HepG2 (cell line): Measurements from ENCODE around the gene HSF2BP. TPM values are rescaled to one million over a fixed set of nuclear protein-coding genes. Genes with fewer than 3 reads are reported as not detected.

Experiments used
- BATF2 ChIP-seq: sonication (generic); formaldehyde crosslinking; IDR thresholded peaks from 2 replicates; pipeline ENCODE4 v1.8.0; 2022; ENCODE audit warnings: mild to moderate bottlenecking, missing genetic modification reagents, moderate library complexity
- DPF2 ChIP-seq: sonication (generic); formaldehyde crosslinking; IDR thresholded peaks from 2 replicates; pipeline ENCODE4 v1.4.0; 2020; ENCODE audit warnings: mild to moderate bottlenecking, low read depth, missing genetic modification reagents, borderline replicate concordance
- FOXC1 ChIP-seq: sonication (generic); formaldehyde crosslinking; IDR thresholded peaks from 2 replicates; pipeline ENCODE4 v1.8.0; 2022; ENCODE audit warnings: mild to moderate bottlenecking, missing genetic modification reagents, borderline replicate concordance
- GATAD1 ChIP-seq: IDR thresholded peaks from 2 replicates; pipeline ENCODE4 v1.6.1; 2016; ENCODE audit warnings: missing genetic modification reagents, missing compliant biosample characterization
- GLMP ChIP-seq: sonication (generic); formaldehyde crosslinking; IDR thresholded peaks from 2 replicates; pipeline ENCODE4 v1.9.0; 2021; ENCODE audit warnings: missing genetic modification reagents, mild to moderate bottlenecking, borderline replicate concordance
- HMG20B ChIP-seq: conservative IDR thresholded peaks from 2 replicates; pipeline ENCODE4 v1.6.1; 2016; ENCODE audit warnings: missing genetic modification reagents, missing compliant biosample characterization
- KDM6A ChIP-seq: IDR thresholded peaks from 2 replicates; pipeline ENCODE4 v1.6.1; 2016; ENCODE audit warnings: low read depth
- MIER3 ChIP-seq: IDR thresholded peaks from 2 replicates; pipeline ENCODE4 v1.6.1; 2016; ENCODE audit warnings: missing compliant biosample characterization, borderline replicate concordance
- PAX8 ChIP-seq: sonication (generic); formaldehyde crosslinking; IDR thresholded peaks from 2 replicates; pipeline ENCODE4 v1.8.0; 2022; ENCODE audit warnings: mild to moderate bottlenecking, missing genetic modification reagents, borderline replicate concordance
- PRDM10 ChIP-seq: sonication (generic); formaldehyde crosslinking; IDR thresholded peaks from 2 replicates; pipeline ENCODE4 v1.4.0; 2020; ENCODE audit warnings: low read depth, missing genetic modification reagents
- PTBP1 ChIP-seq: fragments of 200-400 bp; formaldehyde crosslinking; IDR thresholded peaks from 2 replicates; pipeline ENCODE4 v1.6.1; 2018; ENCODE audit warnings: low read length, low read depth; ENCODE audit not compliant: poor library complexity, severe bottlenecking
- SCMH1 ChIP-seq: sonication (generic); formaldehyde crosslinking; IDR thresholded peaks from 2 replicates; pipeline ENCODE4 v1.9.0; 2021; ENCODE audit warnings: missing genetic modification reagents, mild to moderate bottlenecking, borderline replicate concordance
- SYNCRIP ChIP-seq: fragments of 200-400 bp; formaldehyde crosslinking; IDR thresholded peaks from 2 replicates; pipeline ENCODE4 v1.6.1; 2018; ENCODE audit warnings: mild to moderate bottlenecking, low read depth, low read length; ENCODE audit not compliant: insufficient read depth
- ZNF451 ChIP-seq: sonication (generic); formaldehyde crosslinking; IDR thresholded peaks from 2 replicates; pipeline ENCODE4 v1.5.0; 2020; ENCODE audit warnings: mild to moderate bottlenecking, missing genetic modification reagents
- ZNF660 ChIP-seq: sonication (generic); formaldehyde crosslinking; IDR thresholded peaks from 2 replicates; pipeline ENCODE4 v1.5.1; 2020; ENCODE audit warnings: mild to moderate bottlenecking, low read depth, missing genetic modification reagents, borderline replicate concordance
- ZNF761 ChIP-seq: sonication (generic); formaldehyde crosslinking; conservative IDR thresholded peaks from 2 replicates; pipeline ENCODE4 v1.4.0; 2020; ENCODE audit warnings: mild to moderate bottlenecking, missing genetic modification reagents
- polyA plus RNA-seq, 8 experiments: library from polyadenylated mRNA; depleted of rRNA in 3 of 8; stranded (reverse) in 7 of 8; unstranded in 1 of 8; fragments of >200 nt; fragmentation: Illumina TruSeq in 4 of 8; extraction: Trizol in 4 of 8; gene quantifications; 2 replicates each; pipeline versions ENCODE4 v1.2.1 to v1.2.3, GENCODE V29; 2011 to 2016; ENCODE audit warnings: low read depth in 4 of 8, missing spikeins in 1 of 8, mixed read lengths in 1 of 8; ENCODE audit not compliant: insufficient read depth in 1 of 8
- total RNA-seq, 5 experiments: library from RNA; depleted of rRNA; stranded (reverse); fragments of >200 nt; fragmentation: Illumina TruSeq; extraction: Trizol; gene quantifications; 2 replicates each; pipeline ENCODE4 v1.2.3, GENCODE V29; 2016; ENCODE audit warnings: low read depth in 1 of 5
- TF ChIP-seq, protein P1 (sequence below): sonication (generic); formaldehyde crosslinking; IDR thresholded peaks from 2 replicates; pipeline ENCODE4 v1.4.0; 2020; ENCODE audit warnings: missing genetic modification reagents
- TF ChIP-seq, protein P2 (sequence below): sonication (generic); formaldehyde crosslinking; IDR thresholded peaks from 2 replicates; pipeline ENCODE4 v1.4.0; 2020; ENCODE audit warnings: missing genetic modification reagents

Gene HSF2BP
- total and polyA plus RNA-seq, 2 of the 13 experiments (the other 11 are each of a cell fraction or from before 2014, with no cell fraction given), result 0.67 to 2.2 TPM

- no peak for TF ChIP-seq PAX8 (CRISPR knock-in tag)
- TF ChIP-seq MIER3 (CRISPR knock-in tag), result 0 out of 2 replicates have a peak, but pooled peaks have one; percentile 46
- no peak for TF ChIP-seq PTBP1
- no peak for TF ChIP-seq SYNCRIP
- no peak for TF ChIP-seq ZNF660 (CRISPR knock-in tag)
- 0 out of 2 replicates have a peak, but pooled peaks have one; percentile 61 for TF ChIP-seq HMG20B (CRISPR knock-in tag)
- TF ChIP-seq, protein P1, sequence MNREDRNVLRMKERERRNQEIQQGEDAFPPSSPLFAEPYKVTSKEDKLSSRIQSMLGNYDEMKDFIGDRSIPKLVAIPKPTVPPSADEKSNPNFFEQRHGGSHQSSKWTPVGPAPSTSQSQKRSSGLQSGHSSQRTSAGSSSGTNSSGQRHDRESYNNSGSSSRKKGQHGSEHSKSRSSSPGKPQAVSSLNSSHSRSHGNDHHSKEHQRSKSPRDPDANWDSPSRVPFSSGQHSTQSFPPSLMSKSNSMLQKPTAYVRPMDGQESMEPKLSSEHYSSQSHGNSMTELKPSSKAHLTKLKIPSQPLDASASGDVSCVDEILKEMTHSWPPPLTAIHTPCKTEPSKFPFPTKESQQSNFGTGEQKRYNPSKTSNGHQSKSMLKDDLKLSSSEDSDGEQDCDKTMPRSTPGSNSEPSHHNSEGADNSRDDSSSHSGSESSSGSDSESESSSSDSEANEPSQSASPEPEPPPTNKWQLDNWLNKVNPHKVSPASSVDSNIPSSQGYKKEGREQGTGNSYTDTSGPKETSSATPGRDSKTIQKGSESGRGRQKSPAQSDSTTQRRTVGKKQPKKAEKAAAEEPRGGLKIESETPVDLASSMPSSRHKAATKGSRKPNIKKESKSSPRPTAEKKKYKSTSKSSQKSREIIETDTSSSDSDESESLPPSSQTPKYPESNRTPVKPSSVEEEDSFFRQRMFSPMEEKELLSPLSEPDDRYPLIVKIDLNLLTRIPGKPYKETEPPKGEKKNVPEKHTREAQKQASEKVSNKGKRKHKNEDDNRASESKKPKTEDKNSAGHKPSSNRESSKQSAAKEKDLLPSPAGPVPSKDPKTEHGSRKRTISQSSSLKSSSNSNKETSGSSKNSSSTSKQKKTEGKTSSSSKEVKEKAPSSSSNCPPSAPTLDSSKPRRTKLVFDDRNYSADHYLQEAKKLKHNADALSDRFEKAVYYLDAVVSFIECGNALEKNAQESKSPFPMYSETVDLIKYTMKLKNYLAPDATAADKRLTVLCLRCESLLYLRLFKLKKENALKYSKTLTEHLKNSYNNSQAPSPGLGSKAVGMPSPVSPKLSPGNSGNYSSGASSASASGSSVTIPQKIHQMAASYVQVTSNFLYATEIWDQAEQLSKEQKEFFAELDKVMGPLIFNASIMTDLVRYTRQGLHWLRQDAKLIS, result no peak
- no peak for TF ChIP-seq ZNF451 (CRISPR knock-in tag)
- TF ChIP-seq, protein P2, sequence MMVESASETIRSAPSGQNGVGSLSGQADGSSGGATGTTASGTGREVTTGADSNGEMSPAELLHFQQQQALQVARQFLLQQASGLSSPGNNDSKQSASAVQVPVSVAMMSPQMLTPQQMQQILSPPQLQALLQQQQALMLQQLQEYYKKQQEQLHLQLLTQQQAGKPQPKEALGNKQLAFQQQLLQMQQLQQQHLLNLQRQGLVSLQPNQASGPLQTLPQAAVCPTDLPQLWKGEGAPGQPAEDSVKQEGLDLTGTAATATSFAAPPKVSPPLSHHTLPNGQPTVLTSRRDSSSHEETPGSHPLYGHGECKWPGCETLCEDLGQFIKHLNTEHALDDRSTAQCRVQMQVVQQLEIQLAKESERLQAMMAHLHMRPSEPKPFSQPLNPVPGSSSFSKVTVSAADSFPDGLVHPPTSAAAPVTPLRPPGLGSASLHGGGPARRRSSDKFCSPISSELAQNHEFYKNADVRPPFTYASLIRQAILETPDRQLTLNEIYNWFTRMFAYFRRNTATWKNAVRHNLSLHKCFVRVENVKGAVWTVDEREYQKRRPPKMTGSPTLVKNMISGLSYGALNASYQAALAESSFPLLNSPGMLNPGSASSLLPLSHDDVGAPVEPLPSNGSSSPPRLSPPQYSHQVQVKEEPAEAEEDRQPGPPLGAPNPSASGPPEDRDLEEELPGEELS (CRISPR knock-in tag), result peak; percentile 78
- TF ChIP-seq SCMH1 (CRISPR knock-in tag), result no peak
- TF ChIP-seq PRDM10 (CRISPR knock-in tag), result no peak
- TF ChIP-seq DPF2 (CRISPR knock-in tag), result peak; percentile 51; the same call in 1 of the 2 replicates
- 0 out of 2 replicates have a peak, but pooled peaks have one; percentile 28 for TF ChIP-seq KDM6A
- no peak for TF ChIP-seq FOXC1 (CRISPR knock-in tag)
- peak; percentile 39; the same call in 1 of the 2 replicates for TF ChIP-seq GATAD1 (CRISPR knock-in tag)
- no peak for TF ChIP-seq GLMP (CRISPR knock-in tag)
- no peak for TF ChIP-seq ZNF761 (CRISPR knock-in tag)
- no peak for TF ChIP-seq BATF2
These were observed 67.7 kb downstream of the HSF2BP start (continued) for GRCh38 chr21:43591571-43591970.
